Stimulated activated CD8-positive, alpha-beta memory T cell treated with anti-CD3 and anti-CD28 coated beads, Interleukin-12 subunit alpha, Interleukin-12 subunit beta, amount 100 ng/mL, for 1 hour (primary cell): ENCODE data around the gene AEN.

Source experiments
- DNase-seq: peaks from one replicate; pipeline ENCODE4 v3.0.0-alpha.2; 2020; ENCODE audit warnings: low read depth

AEN gene

GRCh38 chr15:88650556-88650955 is 29.4 kb downstream of the AEN start:
- no peak for DNase-seq

- no peak for DNase-seq
These were observed 30.1 kb downstream of the AEN start for GRCh38 chr15:88651136-88651732.

GRCh38 chr15:88651971-88652370 is 30.8 kb downstream of the AEN start:
- DNase-seq = no peak

GRCh38 chr15:88652456-88653199 is 31.5 kb downstream of the AEN start:
- DNase-seq = no peak

GRCh38 chr15:88653200-88654064 is 32.3 kb downstream of the AEN start:
- DNase-seq = no peak

GRCh38 chr15:88654430-88655102 is 33.4 kb downstream of the AEN start:
- DNase-seq = no peak

- no peak for DNase-seq
These were observed 34.0 kb downstream of the AEN start for GRCh38 chr15:88655103-88655553.

- DNase-seq = no peak
These were observed 34.8 kb downstream of the AEN start for GRCh38 chr15:88655800-88656488.

GRCh38 chr15:88656760-88657221 is 35.7 kb downstream of the AEN start:
- no peak for DNase-seq

- DNase-seq = no peak
These were observed 36.4 kb downstream of the AEN start for GRCh38 chr15:88657326-88658069.

- no peak for DNase-seq
These were observed 37.2 kb downstream of the AEN start for GRCh38 chr15:88658070-88658965.

GRCh38 chr15:88658972-88659931 is 38.1 kb downstream of the AEN start:
- no peak for DNase-seq

- DNase-seq = no peak
These were observed 40.0 kb downstream of the AEN start for GRCh38 chr15:88661041-88661700.

- no peak for DNase-seq
These were observed 40.8 kb downstream of the AEN start for GRCh38 chr15:88661761-88662556.

GRCh38 chr15:88663141-88663621 is 42.0 kb downstream of the AEN start:
- no peak for DNase-seq

- peak; percentile 27 for DNase-seq
These were observed 43.1 kb downstream of the AEN start for GRCh38 chr15:88664151-88664778.
